Adrenal gland (tissue), 5 donors: ENCODE results near the gene UBE3B.

Experiments
- POLR2A ChIP-seq, 2 donors: fragments of 450-650 bp; IDR thresholded peaks; one replicate each; pipeline ENCODE4 v1.6.1; 2017; ENCODE audit warnings: antibody characterized with exemption in 2 of 2, mild to moderate bottlenecking in 2 of 2, moderate library complexity in 1 of 2
- TF ChIP-seq, protein P1 (sequence below), 6 experiments: fragments of 450-650 bp in 4 of 6; fragments of 200-600 bp in 2 of 6; sonication (generic) in 1 of 6; IDR thresholded peaks; 1 replicate in 5 of 6; 2 replicates in 1 of 6; pipeline versions ENCODE4 v1.5.1 to v1.8.0; 2016 to 2021; ENCODE audit warnings: antibody characterized with exemption in 6 of 6, mild to moderate bottlenecking in 2 of 6, moderate library complexity in 1 of 6
- donor health status: DM: no; HTN: no; CAD: no.

DNA sequence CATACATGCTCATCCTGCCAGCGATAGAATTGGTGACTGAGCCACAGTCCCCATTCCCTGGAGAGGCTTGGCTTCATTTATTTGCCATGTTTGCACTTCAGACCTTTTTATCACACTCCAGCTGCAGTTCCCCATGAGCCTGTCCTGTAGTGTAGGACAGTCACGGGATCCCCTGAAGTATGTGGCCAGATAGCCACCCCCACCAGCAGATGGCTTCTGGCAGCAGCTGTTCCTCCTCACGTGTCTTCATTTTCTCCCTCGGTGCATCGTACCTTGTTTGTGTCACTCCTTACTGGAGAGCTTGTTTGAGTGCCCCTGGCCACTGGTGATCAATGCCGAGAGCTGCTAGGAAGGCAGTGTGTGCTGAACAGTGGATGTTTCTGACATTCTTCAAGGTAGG is 40.2 kb downstream of the UBE3B start:
- TF ChIP-seq, protein P1, sequence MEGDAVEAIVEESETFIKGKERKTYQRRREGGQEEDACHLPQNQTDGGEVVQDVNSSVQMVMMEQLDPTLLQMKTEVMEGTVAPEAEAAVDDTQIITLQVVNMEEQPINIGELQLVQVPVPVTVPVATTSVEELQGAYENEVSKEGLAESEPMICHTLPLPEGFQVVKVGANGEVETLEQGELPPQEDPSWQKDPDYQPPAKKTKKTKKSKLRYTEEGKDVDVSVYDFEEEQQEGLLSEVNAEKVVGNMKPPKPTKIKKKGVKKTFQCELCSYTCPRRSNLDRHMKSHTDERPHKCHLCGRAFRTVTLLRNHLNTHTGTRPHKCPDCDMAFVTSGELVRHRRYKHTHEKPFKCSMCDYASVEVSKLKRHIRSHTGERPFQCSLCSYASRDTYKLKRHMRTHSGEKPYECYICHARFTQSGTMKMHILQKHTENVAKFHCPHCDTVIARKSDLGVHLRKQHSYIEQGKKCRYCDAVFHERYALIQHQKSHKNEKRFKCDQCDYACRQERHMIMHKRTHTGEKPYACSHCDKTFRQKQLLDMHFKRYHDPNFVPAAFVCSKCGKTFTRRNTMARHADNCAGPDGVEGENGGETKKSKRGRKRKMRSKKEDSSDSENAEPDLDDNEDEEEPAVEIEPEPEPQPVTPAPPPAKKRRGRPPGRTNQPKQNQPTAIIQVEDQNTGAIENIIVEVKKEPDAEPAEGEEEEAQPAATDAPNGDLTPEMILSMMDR (IDR thresholded peaks at IDR 0.05) = no peak
- TF ChIP-seq POLR2A (IDR thresholded peaks at IDR 0.05) = no peak
